Vagina (tissue), 2 donors: ENCODE results near the gene RRAS2.

Experiments
- CTCF ChIP-seq, 3 experiments: fragments of 450-650 bp in 2 of 3; fragments of 200-600 bp in 1 of 3; sonication (generic) in 1 of 3; IDR thresholded peaks; one replicate each; pipeline ENCODE4 v1.5.1; 2017 to 2019; ENCODE audit warnings: antibody characterized with exemption in 3 of 3, mild to moderate bottlenecking in 2 of 3, moderate library complexity in 2 of 3
- POLR2A ChIP-seq, 2 donors: fragments of 450-650 bp; IDR thresholded peaks; one replicate each; pipeline ENCODE4 v1.6.1; 2017; ENCODE audit warnings: antibody characterized with exemption in 2 of 2, mild to moderate bottlenecking in 2 of 2, moderate library complexity in 2 of 2

GRCh38 chr11:14331476-14332136, 27.4 kb downstream of the RRAS2 start:
- TF ChIP-seq CTCF (IDR thresholded peaks at IDR 0.05) (no peak), POLR2A (IDR thresholded peaks at IDR 0.05) (no peak)
